H1 (cell line): ENCODE data around the gene COPS7A. TPM values are rescaled to one million over a fixed set of nuclear protein-coding genes. Genes with fewer than 3 reads are reported as not detected.

Experiments used
- CTCF ChIA-PET: fragments of 300-600 bp; sonication (Branson Sonifier 250); formaldehyde crosslinking; loops from one replicate; lab custom pipeline; 2021; ENCODE audit not compliant: partially characterized antibody; lab: Charles Lee
- POLR2A ChIA-PET: fragments of 300-600 bp; sonication (Branson Sonifier 250); formaldehyde crosslinking; loops from one replicate; lab custom pipeline; 2021; ENCODE audit warnings: inconsistent platforms; ENCODE audit not compliant: partially characterized antibody; lab: Charles Lee
- DNase-seq, 2 experiments: peaks; one replicate each; pipeline versions ENCODE4 v3.0.0 to v3.0.0-alpha.2; 2010 to 2022; ENCODE audit warnings: low spot score in 2 of 2, low read depth in 1 of 2, mixed read lengths in 1 of 2
- FAIRE-seq: peaks from 2 replicates; lab custom pipeline; 2011; peaks lifted over from hg19 to GRCh38; lab: Jason Lieb, UNC
- H2AFZ ChIP-seq: 2 replicates; pipeline ENCODE4 v1.8.1; 2012; ENCODE audit warnings: low read length, inconsistent platforms
- H2AK5ac ChIP-seq: 2 replicates; pipeline ENCODE4 v1.6.1; 2013; ENCODE audit warnings: low read depth, low read length
- H2BK120ac ChIP-seq: replicated peaks from 2 replicates; pipeline ENCODE3; 2013; ENCODE audit warnings: low read depth, low read length, inconsistent platforms
- H2BK12ac ChIP-seq: 2 replicates; pipeline ENCODE4 v1.6.1; 2013; ENCODE audit warnings: low read depth, low read length
- H2BK15ac ChIP-seq: 2 replicates; pipeline ENCODE4 v1.6.1; 2013; ENCODE audit warnings: low read length
- H2BK20ac ChIP-seq: 2 replicates; pipeline ENCODE4 v1.6.1; 2013; ENCODE audit warnings: low read length
- H2BK5ac ChIP-seq: 2 replicates; pipeline ENCODE4 v1.6.1; 2013; ENCODE audit warnings: low read depth, low read length
- H3K14ac ChIP-seq: 2 replicates; pipeline ENCODE4 v1.6.1; 2013; ENCODE audit warnings: inconsistent platforms; ENCODE audit not compliant: insufficient read length
- H3K18ac ChIP-seq: 2 replicates; pipeline ENCODE4 v1.6.1; 2013; ENCODE audit warnings: low read length; ENCODE audit errors: extremely low read depth
- H3K23ac ChIP-seq: 2 replicates; pipeline ENCODE4 v1.6.1; 2013; ENCODE audit warnings: inconsistent platforms; ENCODE audit not compliant: insufficient read length
- H3K23me2 ChIP-seq: 2 replicates; pipeline ENCODE4 v1.6.1; 2013; ENCODE audit warnings: low read depth, low read length
- H3K27ac ChIP-seq: 2 replicates; pipeline ENCODE4 v1.6.1; 2011; ENCODE audit warnings: low read depth, low read length, inconsistent platforms
- H3K27me3 ChIP-seq, 4 experiments: replicated peaks in 1 of 4; 1 replicate in 1 of 4; 2 replicates in 3 of 4; pipeline versions ENCODE4 v1.6.1 to v1.8.1; 2011 to 2013; ENCODE audit warnings: low read length in 3 of 4, mild to moderate bottlenecking in 3 of 4, inconsistent platforms in 2 of 4, mixed read lengths in 2 of 4, moderate library complexity in 1 of 4; ENCODE audit not compliant: control insufficient read depth in 3 of 4, insufficient read depth in 3 of 4; ENCODE audit errors: extremely low read depth in 1 of 4
- H3K36me3 ChIP-seq, 4 experiments: 2 replicates each; pipeline versions ENCODE4 v1.6.1 to v1.8.1; 2011 to 2013; ENCODE audit warnings: mild to moderate bottlenecking in 4 of 4, low read length in 3 of 4, moderate library complexity in 2 of 4, control low read depth in 1 of 4, inconsistent platforms in 1 of 4; ENCODE audit not compliant: insufficient read depth in 4 of 4, control insufficient read depth in 2 of 4
- H3K4ac ChIP-seq: replicated peaks from 2 replicates; pipeline ENCODE3; 2013; ENCODE audit warnings: low read length, low read depth, mixed read lengths, inconsistent platforms; ENCODE audit not compliant: insufficient read length
- H3K4me1 ChIP-seq, 4 experiments: replicated peaks in 1 of 4; 1 replicate in 1 of 4; 2 replicates in 3 of 4; pipeline versions ENCODE4 v1.6.1 to v1.8.1; 2011 to 2013; ENCODE audit warnings: low read length in 3 of 4, inconsistent platforms in 2 of 4, mixed read lengths in 1 of 4; ENCODE audit not compliant: insufficient read depth in 4 of 4, control insufficient read depth in 3 of 4
- H3K4me2 ChIP-seq, 2 experiments: 2 replicates each; pipeline versions ENCODE4 v1.6.1 to v1.8.1; 2011 to 2013; ENCODE audit warnings: low read depth in 2 of 2, low read length in 2 of 2, control low read depth in 1 of 2, inconsistent platforms in 1 of 2, mild to moderate bottlenecking in 1 of 2; ENCODE audit not compliant: insufficient read depth in 1 of 2
- H3K4me3 ChIP-seq, 4 experiments: fragments of 200-600, 300-600 bp in 1 of 4; sonication (generic), shearing (Covaris generic), sonication (Bioruptor Twin) in 1 of 4; 2 replicates each; pipeline versions ENCODE4 v1.5.1 to v1.8.1; 2011 to 2016; ENCODE audit warnings: low read length in 4 of 4, low read depth in 3 of 4, control low read depth in 2 of 4, inconsistent platforms in 2 of 4, mild to moderate bottlenecking in 2 of 4, mixed read lengths in 1 of 4, moderate library complexity in 1 of 4; ENCODE audit not compliant: insufficient read depth in 2 of 4; ENCODE audit errors: extremely low read depth in 1 of 4
- H3K56ac ChIP-seq: replicated peaks from 2 replicates; pipeline ENCODE3; 2013; ENCODE audit warnings: low read depth, mild to moderate bottlenecking, mixed read lengths, low read length, inconsistent platforms; ENCODE audit not compliant: insufficient read length
- H3K79me1 ChIP-seq: 2 replicates; pipeline ENCODE4 v1.6.1; 2013; ENCODE audit warnings: low read depth, low read length, control low read depth
- H3K79me2 ChIP-seq, 2 experiments: 2 replicates each; pipeline versions ENCODE4 v1.6.1 to v1.8.1; 2012 to 2013; ENCODE audit warnings: low read length in 2 of 2, mild to moderate bottlenecking in 2 of 2, inconsistent platforms in 1 of 2; ENCODE audit not compliant: insufficient read depth in 2 of 2, control insufficient read depth in 1 of 2
- H3K9ac ChIP-seq, 4 experiments: replicated peaks in 1 of 4; 1 replicate in 1 of 4; 2 replicates in 3 of 4; pipeline versions ENCODE4 v1.6.1 to v1.8.1; 2011 to 2013; ENCODE audit warnings: low read depth in 3 of 4, low read length in 3 of 4, control low read depth in 2 of 4, mild to moderate bottlenecking in 2 of 4, moderate library complexity in 2 of 4, inconsistent platforms in 1 of 4; ENCODE audit errors: extremely low read depth in 1 of 4
- H3K9me3 ChIP-seq, 2 experiments: 2 replicates each; pipeline versions ENCODE4 v1.6.1 to v1.8.1; 2012 to 2013; ENCODE audit warnings: mild to moderate bottlenecking in 2 of 2, moderate library complexity in 2 of 2, control low read depth in 1 of 2, inconsistent platforms in 1 of 2, low read depth in 1 of 2, low read length in 1 of 2, mixed read lengths in 1 of 2; ENCODE audit not compliant: insufficient read depth in 2 of 2
- H4K20me1 ChIP-seq, 2 experiments: replicated peaks in 1 of 2; 2 replicates each; pipeline versions ENCODE3 to v1.8.1; 2011 to 2013; ENCODE audit warnings: inconsistent platforms in 2 of 2, low read length in 2 of 2, mild to moderate bottlenecking in 1 of 2; ENCODE audit not compliant: insufficient read depth in 2 of 2, control insufficient read depth in 1 of 2
- H4K5ac ChIP-seq: 2 replicates; pipeline ENCODE4 v1.6.1; 2013; ENCODE audit warnings: low read length, low read depth, mixed read lengths, inconsistent platforms; ENCODE audit not compliant: insufficient read length
- H4K8ac ChIP-seq: 2 replicates; pipeline ENCODE4 v1.8.0; 2013; ENCODE audit warnings: mild to moderate bottlenecking, moderate library complexity, low read length, inconsistent platforms; ENCODE audit not compliant: insufficient read depth; ENCODE audit errors: extremely low read depth
- H4K91ac ChIP-seq: replicated peaks from 2 replicates; pipeline ENCODE3; 2013; ENCODE audit warnings: low read length, mixed read lengths, inconsistent platforms; ENCODE audit not compliant: insufficient read length
- ASH2L ChIP-seq: fragments of 200-600, 300-600 bp; sonication (generic); IDR thresholded peaks from one replicate; pipeline ENCODE4 v1.7.1; 2017; ENCODE audit warnings: low read length
- ATF2 ChIP-seq: IDR thresholded peaks from 2 replicates; pipeline ENCODE4 v1.6.1; 2012; ENCODE audit warnings: low read length, inconsistent platforms
- CHD1 ChIP-seq: IDR thresholded peaks from 2 replicates; pipeline ENCODE4 v1.6.1; 2012; ENCODE audit warnings: low read depth, low read length, improper control_type of control experiment
- EZH2 ChIP-seq: fragments of 200-600 bp; sonication (generic); IDR thresholded peaks from 2 replicates; pipeline ENCODE4 v1.7.1; 2012; ENCODE audit warnings: low read depth, mild to moderate bottlenecking, moderate library complexity, low read length, inconsistent platforms; ENCODE audit not compliant: severe bottlenecking
- POLR2A ChIP-seq, 2 experiments: IDR thresholded peaks; 1 replicate in 1 of 2; 2 replicates in 1 of 2; pipeline ENCODE4 v1.6.1; 2011; ENCODE audit warnings: low read depth in 2 of 2, low read length in 2 of 2, mild to moderate bottlenecking in 2 of 2; ENCODE audit errors: control extremely low read depth in 1 of 2
- POLR2AphosphoS5 ChIP-seq: IDR thresholded peaks from 2 replicates; pipeline ENCODE4 v1.6.1; 2011; ENCODE audit warnings: low read depth, low read length
- SP1 ChIP-seq: IDR thresholded peaks from 2 replicates; pipeline ENCODE4 v1.6.1; 2011; ENCODE audit warnings: low read depth, low read length
- WGBS, 2 experiments: shearing (Covaris generic) in 1 of 2; methylation state at CpG; one replicate each; pipeline versions ENCODE4 v1.1.6 to v1.1.7; 2013 to 2015; ENCODE audit warnings: low lambda C conversion rate in 2 of 2, mixed read lengths in 2 of 2, inconsistent platforms in 1 of 2, low coverage in 1 of 2, missing lambda C conversion rate in 1 of 2; ENCODE audit not compliant: insufficient replicate concordance in 2 of 2, insufficient coverage in 1 of 2, insufficient read length in 1 of 2; ENCODE audit errors: extremely low coverage in 1 of 2, missing lambda C conversion rate in 1 of 2; 5-methylcytosine and 5-hydroxymethylcytosine counted together
- polyA plus RNA-seq, 7 experiments: library from polyadenylated mRNA; depleted of rRNA in 3 of 7; stranded (reverse) in 5 of 7; unstranded in 2 of 7; fragments of >200 nt in 5 of 7; fragments of 200-250 nt in 2 of 7; gene quantifications; 1 replicate in 5 of 7; 2 replicates in 1 of 7; 4 replicates in 1 of 7; pipeline versions ENCODE4 v1.2.1 to v1.2.3, GENCODE V29; 2011 to 2013; ENCODE audit warnings: missing spikeins in 2 of 7, mixed read lengths in 2 of 7
- total RNA-seq: library from RNA; stranded (reverse); fragmentation: NEBNext Ultra II Directional; extraction: Animal tissue kit (Norgen Biotek cat#: 25700); gene quantifications from 2 replicates; pipeline ENCODE4 v1.2.1, GENCODE V29; 2021

The COPS7A gene
- total and polyA plus RNA-seq, 2 of the 8 experiments (the other 6 are each of a cell fraction or from before 2014, with no cell fraction given), result 44.5 to 95.9 TPM

GRCh38 chr12:6722863-6723262 lies 983 bp upstream of the COPS7A start:
- H3K79me2 ChIP-seq, result peaks cover 0 to 3% of the 10 kb centered on the region in 2 experiments; a peak in 1 of 4 replicates
- H3K23ac ChIP-seq, result no peak overlapping the region
- H3K23me2 ChIP-seq, result peaks cover 8% of the 10 kb centered on the region
- peak overlapping the region; percentile 79; a peak in 2 of 4 replicates for H3K4me2 ChIP-seq
- no peak overlapping the region for H3K18ac ChIP-seq
- no peak overlapping the region for H2AFZ ChIP-seq
- no peak overlapping the region for H4K8ac ChIP-seq
- H3K36me3 ChIP-seq, result peaks cover 0 to 2% (median 0%) of the 10 kb centered on the region in 4 experiments; a peak in 3 of 8 replicates
- FAIRE-seq (no peak), DNase-seq (no peak)
- ChIA-PET CTCF (interaction anchor here (1.0 to 2.6 kb wide), 9 partner anchors 13 to 158 kb away, joined by 3 to 13 read pairs (median 7); partner anchors contain the start of gene MLF2), POLR2A (interaction anchor here (0.8 to 4.8 kb wide), 5 partner anchors 30 to 130 kb away, joined by 3 to 25 read pairs (median 5); partner anchors contain the start of genes MLF2, USP5 and ZNF384)
- no peak overlapping the region for H2BK20ac ChIP-seq
- no peak overlapping the region for H3K9ac ChIP-seq
- no peak overlapping the region for H3K27ac ChIP-seq
- H2BK12ac ChIP-seq, result no peak overlapping the region
- H4K91ac ChIP-seq, result peak overlapping the region; percentile 74
- no peak overlapping the region for H4K5ac ChIP-seq
- H2BK120ac ChIP-seq, result no peak overlapping the region
- H3K56ac ChIP-seq, result no peak overlapping the region
- no peaks in the 10 kb centered on the region for H4K20me1 ChIP-seq
- peak overlapping the region in 1 of 4 experiments; percentile 80; a peak in 2 of 8 replicates for H3K4me3 ChIP-seq
- no peaks in the 10 kb centered on the region for H3K9me3 ChIP-seq
- peaks cover 0 to 2% (median under 1%) of the 10 kb centered on the region in 4 experiments; a peak in 3 of 7 replicates for H3K4me1 ChIP-seq
- H3K4ac ChIP-seq, result no peak overlapping the region
- WGBS, 2 experiments, result 87% methylated on average over 3 of the region's 3 CpGs; no CpG with 5 or more reads in 1 of the 2 experiments
- H2BK5ac ChIP-seq, result no peak overlapping the region
- no peaks in the 10 kb centered on the region; the same call in 1 of the 2 replicates for H3K79me1 ChIP-seq
- no peak overlapping the region for H3K14ac ChIP-seq
- no peaks in the 10 kb centered on the region; a peak in 2 of 7 replicates for H3K27me3 ChIP-seq
- no peak overlapping the region for H2BK15ac ChIP-seq
- no peak overlapping the region for H2AK5ac ChIP-seq
- TF ChIP-seq ATF2 (no peak), ASH2L (no peak), POLR2AphosphoS5 (no peak), EZH2 (no peak), SP1 (no peak), CHD1 (no peak), POLR2A (IDR thresholded peaks at IDR 0.05; ENCODE audit: control extremely low read depth in 1 of 2, low read depth in 2 of 2, low read length in 2 of 2) (no peak)
